Right lobe of liver (tissue), 6 donors: ENCODE measurements around the gene MAPT. TPM values are rescaled to one million over a fixed set of nuclear protein-coding genes. Genes with fewer than 3 reads are reported as not detected.

ENCODE experiments used
- ATAC-seq, 4 donors: fragments of 200-7000 bp; cut with Tn5 transposase; one replicate each; pipeline ENCODE4 v1.9.1; 2020; ENCODE audit warnings: mild to moderate bottlenecking in 4 of 4, moderate library complexity in 4 of 4
- DNase-seq, 3 donors: peaks; one replicate each; pipeline ENCODE4 v3.0.0-alpha.2; 2020
- H3K27ac ChIP-seq, 3 donors: fragments of 200-600 bp; one replicate each; pipeline ENCODE4 v1.8.0; 2022
- H3K27me3 ChIP-seq, 2 donors: fragments of 200-600 bp; one replicate each; pipeline ENCODE4 v1.8.0; 2022
- H3K36me3 ChIP-seq, 4 donors: fragments of 200-600 bp; sonication (generic) in 1 of 4; one replicate each; pipeline versions ENCODE4 v1.5.1 to v1.8.0; 2017 to 2022; ENCODE audit warnings: control low read depth in 1 of 4
- H3K4me1 ChIP-seq, 4 donors: fragments of 200-600 bp; sonication (generic) in 1 of 4; one replicate each; pipeline versions ENCODE4 v1.5.1 to v1.8.0; 2017 to 2022; ENCODE audit warnings: control low read depth in 1 of 4
- H3K4me3 ChIP-seq, 3 donors: fragments of 200-600 bp; one replicate each; pipeline ENCODE4 v1.8.0; 2022
- H3K9me3 ChIP-seq, 4 donors: fragments of 200-600 bp; sonication (generic) in 1 of 4; one replicate each; pipeline versions ENCODE4 v1.5.1 to v1.8.0; 2017 to 2022; ENCODE audit warnings: control low read depth in 1 of 4
- POLR2A ChIP-seq: fragments of 450-650 bp; IDR thresholded peaks from one replicate; pipeline ENCODE4 v1.6.1; 2017; ENCODE audit warnings: antibody characterized with exemption, mild to moderate bottlenecking
- WGBS: methylation state at CpG from one replicate; pipeline ENCODE4 v1.1.6; 2018; ENCODE audit warnings: low coverage, low lambda C conversion rate; ENCODE audit not compliant: insufficient coverage; ENCODE audit errors: missing lambda C conversion rate; 5-methylcytosine and 5-hydroxymethylcytosine counted together
- intact Hi-C, 2 donors: fragments of 100-400 bp; cut with DNase I; formaldehyde crosslinking; loops; one replicate each; pipeline versions ENCODE4 v1.11.2 to v1.14.1; 2022
- total RNA-seq, 6 experiments: library from RNA; depleted of rRNA in 2 of 6; stranded (reverse); fragments of >200 nt in 2 of 6; fragmentation: NEBNext Ultra II Directional in 3 of 6; extraction: Animal tissue kit (Norgen Biotek cat#: 25700) in 3 of 6; gene quantifications; one replicate each; pipeline versions ENCODE4 v1.1.0 to v1.2.4, GENCODE V29; 2016 to 2023
- TF ChIP-seq, protein P1 (sequence below), 4 donors: fragments of 200-600 bp in 3 of 4; fragments of 450-650 bp in 1 of 4; IDR thresholded peaks; one replicate each; pipeline versions ENCODE4 v1.5.1 to v1.8.0; 2016 to 2022; ENCODE audit warnings: antibody characterized with exemption in 4 of 4, mild to moderate bottlenecking in 2 of 4
- donor health status: DM: no; HTN: yes; CAD: no.
- donor health status: DM: no; HTN: no; CAD: no.
- donor health status: DM: no; HTN: no; CAD: no.
- donor health status: DM: no; HTN: yes; CAD: no.
- donor health status: DM: no; HTN: yes; CAD: no.

The MAPT gene
- total RNA-seq, 6 experiments from 2014 or later = 0.39 to 4.9 (median 0.59) TPM

DNA sequence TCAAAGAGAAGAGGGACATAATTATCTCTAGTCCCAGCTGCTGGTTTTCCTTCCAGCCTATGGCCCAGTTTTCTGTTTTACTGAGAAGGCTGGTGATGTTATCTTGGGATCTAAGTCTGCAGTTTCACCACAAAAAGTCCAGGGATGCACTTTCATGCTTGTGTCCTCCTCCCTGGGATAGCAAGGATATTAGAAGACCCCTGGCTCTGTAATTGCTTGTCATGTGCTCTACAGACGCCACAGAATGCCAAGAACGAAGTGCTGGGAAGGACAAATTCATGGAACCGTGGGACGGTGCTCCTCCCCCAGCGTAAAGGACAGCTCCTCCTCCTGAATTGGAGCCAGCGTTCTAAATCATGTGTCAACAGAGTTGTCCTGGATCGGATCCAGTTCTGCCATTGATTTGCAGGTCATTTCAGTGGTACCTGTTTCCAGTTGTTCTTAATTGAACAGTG, 8.6 kb downstream of the MAPT start:
- Histone ChIP-seq H3K27ac (no peak overlapping the region), H3K36me3 (no peaks in the 10 kb centered on the region), H3K9me3 (no peaks in the 10 kb centered on the region), H3K27me3 (no peaks in the 10 kb centered on the region), H3K4me3 (no peak overlapping the region), H3K4me1 (peaks cover 0 to 10% (median 3%) of the 10 kb centered on the region in 4 donors)
- no peak for TF ChIP-seq POLR2A
- TF ChIP-seq, protein P1, sequence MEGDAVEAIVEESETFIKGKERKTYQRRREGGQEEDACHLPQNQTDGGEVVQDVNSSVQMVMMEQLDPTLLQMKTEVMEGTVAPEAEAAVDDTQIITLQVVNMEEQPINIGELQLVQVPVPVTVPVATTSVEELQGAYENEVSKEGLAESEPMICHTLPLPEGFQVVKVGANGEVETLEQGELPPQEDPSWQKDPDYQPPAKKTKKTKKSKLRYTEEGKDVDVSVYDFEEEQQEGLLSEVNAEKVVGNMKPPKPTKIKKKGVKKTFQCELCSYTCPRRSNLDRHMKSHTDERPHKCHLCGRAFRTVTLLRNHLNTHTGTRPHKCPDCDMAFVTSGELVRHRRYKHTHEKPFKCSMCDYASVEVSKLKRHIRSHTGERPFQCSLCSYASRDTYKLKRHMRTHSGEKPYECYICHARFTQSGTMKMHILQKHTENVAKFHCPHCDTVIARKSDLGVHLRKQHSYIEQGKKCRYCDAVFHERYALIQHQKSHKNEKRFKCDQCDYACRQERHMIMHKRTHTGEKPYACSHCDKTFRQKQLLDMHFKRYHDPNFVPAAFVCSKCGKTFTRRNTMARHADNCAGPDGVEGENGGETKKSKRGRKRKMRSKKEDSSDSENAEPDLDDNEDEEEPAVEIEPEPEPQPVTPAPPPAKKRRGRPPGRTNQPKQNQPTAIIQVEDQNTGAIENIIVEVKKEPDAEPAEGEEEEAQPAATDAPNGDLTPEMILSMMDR (IDR thresholded peaks at IDR 0.05) = no peak
- DNase-seq (peak in 2 of 3 donors; percentile 50 to 91), ATAC-seq (peak; percentile 74 to 83 (median 76))
- WGBS = 3% methylated on average over 4 of the region's 7 CpGs
- intact Hi-C loops = no loop called here

DNA sequence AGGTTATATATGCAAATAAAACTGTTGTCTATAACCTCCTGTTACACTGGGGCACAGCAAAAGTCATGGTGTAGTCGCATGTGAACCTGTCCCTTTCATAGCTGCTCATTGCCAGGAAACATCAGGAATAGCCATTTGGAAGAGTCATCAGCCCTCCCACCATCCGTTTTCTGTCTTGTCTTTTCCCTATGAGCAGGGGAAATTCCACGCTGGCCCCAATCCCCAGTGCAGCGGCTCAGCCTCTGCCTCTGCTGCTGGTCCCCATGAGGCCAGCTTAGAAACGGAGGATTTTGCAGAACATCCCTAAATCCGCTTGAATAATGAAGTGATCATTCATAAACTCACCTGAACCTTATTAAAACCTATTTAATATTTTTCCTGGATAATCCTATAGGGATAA, 10.5 kb downstream of the MAPT start:
- 53% methylated on average over 3 of the region's 6 CpGs for WGBS
- no peaks in the 10 kb centered on the region for H3K27me3 ChIP-seq
- intact Hi-C loops = no loop called here
- H3K36me3 ChIP-seq = no peaks in the 10 kb centered on the region
- no peaks in the 10 kb centered on the region for H3K9me3 ChIP-seq
- DNase-seq (no peak), ATAC-seq (no peak)
- H3K27ac ChIP-seq = no peak overlapping the region
- peaks cover 0 to 10% (median 2%) of the 10 kb centered on the region in 4 donors for H3K4me1 ChIP-seq
- no peak overlapping the region for H3K4me3 ChIP-seq
- TF ChIP-seq, protein P1 (IDR thresholded peaks at IDR 0.05) = no peak
- no peak for TF ChIP-seq POLR2A

DNA sequence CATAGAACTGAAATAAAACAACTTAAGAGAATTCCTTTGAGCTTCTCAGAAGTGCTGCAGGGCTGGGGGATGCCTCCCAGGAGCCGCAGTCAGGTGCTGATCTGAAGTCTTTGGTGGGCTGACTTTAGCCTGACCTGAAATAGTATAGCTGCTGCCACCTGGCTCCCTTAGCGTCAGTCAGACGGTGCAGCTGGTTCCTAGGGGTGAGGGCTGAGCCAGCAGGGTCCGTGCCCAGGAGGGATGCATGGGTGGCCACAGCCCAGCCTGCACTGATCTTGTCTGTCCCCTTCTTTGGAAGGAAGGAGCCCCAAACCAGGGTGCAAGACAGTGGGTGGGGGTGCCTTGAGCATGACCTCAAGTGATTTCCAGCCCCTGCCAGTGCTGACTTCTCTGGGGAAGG, 11.5 kb downstream of the MAPT start:
- TF ChIP-seq POLR2A = no peak
- TF ChIP-seq, protein P1 (IDR thresholded peaks at IDR 0.05) = no peak
- Histone ChIP-seq H3K4me3 (no peak overlapping the region), H3K27me3 (no peaks in the 10 kb centered on the region), H3K4me1 (peaks cover 0 to 10% (median 2%) of the 10 kb centered on the region in 4 donors), H3K36me3 (no peaks in the 10 kb centered on the region), H3K27ac (no peak overlapping the region), H3K9me3 (no peaks in the 10 kb centered on the region)
- WGBS = 73% methylated on average over 2 of the region's 4 CpGs
- intact Hi-C loops = no loop called here
- peak in 3 of 4 donors; percentile 2 to 18 (median 5) for ATAC-seq
- no peak for DNase-seq

DNA sequence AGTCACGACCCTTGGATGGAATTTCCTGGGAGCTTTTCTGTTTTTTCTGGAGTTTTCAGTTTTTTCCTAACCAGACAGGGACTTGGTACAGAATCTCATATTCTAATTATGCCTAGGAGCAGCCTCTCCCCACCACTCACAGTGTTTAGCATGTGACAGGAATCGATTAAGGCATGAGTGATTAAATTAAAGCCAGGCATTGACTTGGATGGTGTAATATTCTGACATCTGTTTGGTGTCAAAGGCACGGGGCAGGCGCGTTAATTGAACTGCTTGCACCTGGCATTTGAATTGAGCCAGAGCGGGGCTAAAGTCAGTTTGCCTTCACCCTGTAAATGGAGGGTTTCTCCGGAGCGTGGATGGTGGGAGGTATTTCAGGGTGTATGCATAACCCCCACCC, 11.9 kb downstream of the MAPT start:
- no peak overlapping the region for H3K4me3 ChIP-seq
- WGBS = 38% methylated on average over 6 of the region's 8 CpGs
- no peak overlapping the region for H3K27ac ChIP-seq
- no peaks in the 10 kb centered on the region for H3K36me3 ChIP-seq
- H3K9me3 ChIP-seq = no peaks in the 10 kb centered on the region
- H3K4me1 ChIP-seq = peaks cover 0 to 10% (median 2%) of the 10 kb centered on the region in 4 donors
- ATAC-seq (no peak), DNase-seq (no peak)
- H3K27me3 ChIP-seq = no peaks in the 10 kb centered on the region
- intact Hi-C loops = no loop called here
- TF ChIP-seq, protein P1 (IDR thresholded peaks at IDR 0.05) = no peak
- no peak for TF ChIP-seq POLR2A
